ENCODE results near the gene MYOM3. TPM values are rescaled to one million over a fixed set of nuclear protein-coding genes. Genes with fewer than 3 reads are reported as not detected.

The MYOM3 gene
- polyA plus RNA-seq, 1 experiment: not detected

GRCh38 chr1:24117722-24118409 lies 5.9 kb upstream of the MYOM3 start:
- TF ChIP-seq CTCF (IDR thresholded peaks at IDR 0.05; ENCODE audit: low read depth, low read length): no peak
- H3K4me3 ChIP-seq (ENCODE audit: low read depth, low read length): no peak overlapping the region
- no peaks in the 10 kb centered on the region for H3K9me3 ChIP-seq (ENCODE audit: control insufficient read depth, insufficient read depth, low read length)
- no peak overlapping the region for H3K27ac ChIP-seq (ENCODE audit: low read depth, low read length)
- ChIA-PET POLR2A (no interaction called here), CTCF (no interaction called here)
- peaks cover 15% of the 10 kb centered on the region for H3K27me3 ChIP-seq (ENCODE audit: control insufficient read depth, insufficient read depth, low read length)
- no peak for DNase-seq (ENCODE audit: low read depth, low spot score)

GRCh38 chr1:24117132-24117531 lies 5.2 kb upstream of the MYOM3 start:
- DNase-seq (ENCODE audit: low read depth, low spot score): no peak
- ChIA-PET CTCF (no interaction called here), POLR2A (no interaction called here)
- Histone ChIP-seq H3K4me3 (ENCODE audit: low read depth, low read length) (no peak overlapping the region), H3K9me3 (ENCODE audit: control insufficient read depth, insufficient read depth, low read length) (no peaks in the 10 kb centered on the region), H3K27me3 (ENCODE audit: control insufficient read depth, insufficient read depth, low read length) (peaks cover 19% of the 10 kb centered on the region), H3K27ac (ENCODE audit: low read depth, low read length) (no peak overlapping the region)
- TF ChIP-seq CTCF (IDR thresholded peaks at IDR 0.05; ENCODE audit: low read depth, low read length): no peak

GRCh38 chr1:24114753-24115152 lies 2.8 kb upstream of the MYOM3 start:
- Histone ChIP-seq H3K27me3 (ENCODE audit: control insufficient read depth, insufficient read depth, low read length) (peaks cover 14% of the 10 kb centered on the region), H3K4me3 (ENCODE audit: low read depth, low read length) (no peak overlapping the region), H3K27ac (ENCODE audit: low read depth, low read length) (no peak overlapping the region), H3K9me3 (ENCODE audit: control insufficient read depth, insufficient read depth, low read length) (no peaks in the 10 kb centered on the region)
- ChIA-PET POLR2A (interaction anchor here (0.7 kb wide), 1 partner anchor 86 kb away, joined by 3 read pairs; no protein-coding TSS in a partner anchor), CTCF (interaction anchor here (1.5 kb wide), 1 partner anchor 35 kb away, joined by 3 read pairs; no protein-coding TSS in a partner anchor)
- no peak for DNase-seq (ENCODE audit: low read depth, low spot score)
- no peak for TF ChIP-seq CTCF (IDR thresholded peaks at IDR 0.05; ENCODE audit: low read depth, low read length)

- H3K4me3 ChIP-seq (ENCODE audit: low read depth, low read length): no peak overlapping the region
- no peaks in the 10 kb centered on the region for H3K9me3 ChIP-seq (ENCODE audit: control insufficient read depth, insufficient read depth, low read length)
- no peak for DNase-seq (ENCODE audit: low read depth, low spot score)
- ChIA-PET CTCF (interaction anchor here (0.6 to 1.5 kb wide), 2 partner anchors 36 to 451 kb away, joined by 3 to 7 read pairs; no protein-coding TSS in a partner anchor), POLR2A (no interaction called here)
- no peak overlapping the region for H3K27ac ChIP-seq (ENCODE audit: low read depth, low read length)
- TF ChIP-seq CTCF (IDR thresholded peaks at IDR 0.05; ENCODE audit: low read depth, low read length): no peak
- peaks cover 11% of the 10 kb centered on the region for H3K27me3 ChIP-seq (ENCODE audit: control insufficient read depth, insufficient read depth, low read length)
Measured at GRCh38 chr1:24113641-24114033, 1.7 kb upstream of the MYOM3 start.

- H3K9me3 ChIP-seq (ENCODE audit: control insufficient read depth, insufficient read depth, low read length): no peaks in the 10 kb centered on the region
- CTCF ChIA-PET: interaction anchor here (0.6 to 1.1 kb wide), 2 partner anchors 40 to 146 kb away, joined by 3 read pairs; no protein-coding TSS in a partner anchor
- H3K4me3 ChIP-seq (ENCODE audit: low read depth, low read length): no peak overlapping the region
- no peak overlapping the region for H3K27ac ChIP-seq (ENCODE audit: low read depth, low read length)
- POLR2A ChIA-PET: interaction anchor here (0.5 kb wide), 1 partner anchor 88 kb away, joined by 6 read pairs; no protein-coding TSS in a partner anchor
- no peak for TF ChIP-seq CTCF (IDR thresholded peaks at IDR 0.05; ENCODE audit: low read depth, low read length)
- no peak for DNase-seq (ENCODE audit: low read depth, low spot score)
- H3K27me3 ChIP-seq (ENCODE audit: control insufficient read depth, insufficient read depth, low read length): peaks cover 11% of the 10 kb centered on the region
Measured at GRCh38 chr1:24111262-24111995, 506 bp downstream of the MYOM3 start.
